ENCODE results near the gene TXN.
A peak's percentile ranks its signal among the peaks of the same experiment; 100 is the strongest.

The TXN gene

GRCh38 chr9:110256380-110257096 is at the start of gene TXN:
TSS of gene TXN (minus strand) at chr9:110256507. CDS start at chr9:110256435, 72 bp downstream.
- FAIRE-seq, result peak; percentile 4
- DNase-seq (ENCODE audit: insufficient read length, low spot score), result peak; percentile 67

GRCh38 chr9:110303133-110303532 is 46.8 kb upstream of the TXN start:
- no peak for DNase-seq (ENCODE audit: insufficient read length, low spot score)
- no peak for FAIRE-seq

GRCh38 chr9:110298043-110298605 is 41.8 kb upstream of the TXN start:
- no peak for FAIRE-seq
- DNase-seq (ENCODE audit: insufficient read length, low spot score), result no peak

GRCh38 chr9:110293248-110293647 is 36.9 kb upstream of the TXN start:
- FAIRE-seq, result no peak
- DNase-seq (ENCODE audit: insufficient read length, low spot score), result no peak

GRCh38 chr9:110291921-110292557 is 35.7 kb upstream of the TXN start:
- no peak for FAIRE-seq
- no peak for DNase-seq (ENCODE audit: insufficient read length, low spot score)

- DNase-seq (ENCODE audit: insufficient read length, low spot score), result no peak
These were observed 33.7 kb upstream of the TXN start for GRCh38 chr9:110290001-110290400.

GRCh38 chr9:110288503-110288902 is 32.2 kb upstream of the TXN start:
- FAIRE-seq (no peak), DNase-seq (ENCODE audit: insufficient read length, low spot score) (no peak)

More at GRCh38 chr9:110290001-110290400, 33.7 kb upstream of the TXN start:
- FAIRE-seq, result no peak

GRCh38 chr9:110287289-110287680 is 31.0 kb upstream of the TXN start:
- no peak for FAIRE-seq

GRCh38 chr9:110284211-110284844 is 28.0 kb upstream of the TXN start:
- DNase-seq (ENCODE audit: insufficient read length, low spot score) (no peak), FAIRE-seq (no peak)

More at GRCh38 chr9:110287289-110287680, 31.0 kb upstream of the TXN start:
- DNase-seq (ENCODE audit: insufficient read length, low spot score), result no peak

- FAIRE-seq (no peak), DNase-seq (ENCODE audit: insufficient read length, low spot score) (no peak)
These were observed 27.4 kb upstream of the TXN start for GRCh38 chr9:110283751-110284150.

- no peak for FAIRE-seq
- DNase-seq (ENCODE audit: insufficient read length, low spot score), result no peak
These were observed 26.4 kb upstream of the TXN start for GRCh38 chr9:110282739-110283081.

- DNase-seq (ENCODE audit: insufficient read length, low spot score), result no peak
- FAIRE-seq, result no peak
These were observed 25.9 kb upstream of the TXN start for GRCh38 chr9:110282018-110282738.

- FAIRE-seq, result no peak
- no peak for DNase-seq (ENCODE audit: insufficient read length, low spot score)
These were observed 21.9 kb upstream of the TXN start for GRCh38 chr9:110278080-110278707.

- no peak for FAIRE-seq
- DNase-seq (ENCODE audit: insufficient read length, low spot score), result no peak
These were observed 20.5 kb upstream of the TXN start for GRCh38 chr9:110276781-110277180.

- DNase-seq (ENCODE audit: insufficient read length, low spot score) (no peak), FAIRE-seq (no peak)
These were observed 14.1 kb upstream of the TXN start for GRCh38 chr9:110270211-110270995.

- no peak for FAIRE-seq
- DNase-seq (ENCODE audit: insufficient read length, low spot score), result no peak
These were observed 10.5 kb upstream of the TXN start for GRCh38 chr9:110266795-110267194.

GRCh38 chr9:110261632-110262031 is 5.3 kb upstream of the TXN start:
- DNase-seq (ENCODE audit: insufficient read length, low spot score) (no peak), FAIRE-seq (no peak)

GRCh38 chr9:110260911-110261310 is 4.6 kb upstream of the TXN start:
- no peak for DNase-seq (ENCODE audit: insufficient read length, low spot score)
- no peak for FAIRE-seq

- FAIRE-seq (no peak), DNase-seq (ENCODE audit: insufficient read length, low spot score) (no peak)
These were observed 3.3 kb upstream of the TXN start for GRCh38 chr9:110259566-110259965.

GRCh38 chr9:110258690-110259091 is 2.4 kb upstream of the TXN start:
- no peak for DNase-seq (ENCODE audit: insufficient read length, low spot score)

More at GRCh38 chr9:110258690-110259091, 2.4 kb upstream of the TXN start:
- no peak for FAIRE-seq

All from GM19239 (cell line).